ENCODE data around the gene PLXNB2.

The PLXNB2 gene

DNA sequence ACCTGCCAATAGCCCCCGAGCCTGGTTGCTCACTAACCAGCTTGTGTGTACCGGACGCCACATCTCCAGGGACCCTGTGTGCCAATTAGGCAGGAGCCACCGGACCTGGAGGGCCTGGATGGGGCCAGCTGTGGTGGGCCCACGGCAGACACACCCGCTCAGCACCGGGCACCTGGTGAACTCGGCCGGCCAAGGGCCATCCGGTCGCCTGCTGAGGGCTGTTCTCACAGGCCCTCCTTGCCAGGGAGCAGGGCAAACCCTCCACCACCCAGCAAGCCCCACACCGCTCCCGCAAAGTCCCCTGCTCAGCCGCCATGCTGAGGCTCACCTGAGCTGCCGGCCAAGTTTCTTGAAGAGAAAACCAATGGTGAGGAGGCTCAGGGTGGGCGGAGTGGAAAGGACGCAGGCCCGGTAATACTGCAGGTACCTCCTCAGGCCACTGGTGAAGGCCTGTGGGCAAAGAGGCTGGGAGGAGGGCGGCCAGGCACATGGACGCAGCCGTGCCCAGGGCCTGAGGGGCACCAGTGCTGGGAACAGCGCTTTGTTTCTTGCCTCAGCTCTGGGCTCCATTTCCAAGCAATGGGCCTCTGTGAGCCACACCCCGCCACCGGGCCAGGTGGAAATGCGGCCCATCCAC is 79.7 kb downstream of the PLXNB2 start:
- no peaks in the 10 kb centered on the region for H3K4me1 ChIP-seq (ENCODE audit: insufficient read depth, low read length)
- H3K27me3 ChIP-seq (ENCODE audit: insufficient read depth, low read length) = no peaks in the 10 kb centered on the region
- H2AFZ ChIP-seq (ENCODE audit: low read depth, low read length) = no peak overlapping the region
- no peak overlapping the region for H3K4me3 ChIP-seq (ENCODE audit: low read length)
- peaks cover 45% of the 10 kb centered on the region for H3K36me3 ChIP-seq (ENCODE audit: insufficient read depth, low read length)
- no peaks in the 10 kb centered on the region for H3K9me3 ChIP-seq (ENCODE audit: low read length)

- no peaks in the 10 kb centered on the region for H3K4me1 ChIP-seq (ENCODE audit: insufficient read depth, low read length)
- H3K36me3 ChIP-seq (ENCODE audit: insufficient read depth, low read length) = peaks cover 53% of the 10 kb centered on the region
- H3K27me3 ChIP-seq (ENCODE audit: insufficient read depth, low read length) = no peaks in the 10 kb centered on the region
- no peaks in the 10 kb centered on the region for H3K9me3 ChIP-seq (ENCODE audit: low read length)
- no peak overlapping the region for H2AFZ ChIP-seq (ENCODE audit: low read depth, low read length)
- no peak overlapping the region for H3K4me3 ChIP-seq (ENCODE audit: low read length)
Measured at GRCh38 chr22:50226875-50227165, 80.6 kb downstream of the PLXNB2 start.

GRCh38 chr22:50226063-50226874 is 81.2 kb downstream of the PLXNB2 start:
- no peak overlapping the region for H2AFZ ChIP-seq (ENCODE audit: low read depth, low read length)
- H3K27me3 ChIP-seq (ENCODE audit: insufficient read depth, low read length) = no peaks in the 10 kb centered on the region
- no peaks in the 10 kb centered on the region for H3K4me1 ChIP-seq (ENCODE audit: insufficient read depth, low read length)
- no peak overlapping the region for H3K4me3 ChIP-seq (ENCODE audit: low read length)
- no peaks in the 10 kb centered on the region for H3K9me3 ChIP-seq (ENCODE audit: low read length)
- H3K36me3 ChIP-seq (ENCODE audit: insufficient read depth, low read length) = peaks cover 59% of the 10 kb centered on the region

DNA sequence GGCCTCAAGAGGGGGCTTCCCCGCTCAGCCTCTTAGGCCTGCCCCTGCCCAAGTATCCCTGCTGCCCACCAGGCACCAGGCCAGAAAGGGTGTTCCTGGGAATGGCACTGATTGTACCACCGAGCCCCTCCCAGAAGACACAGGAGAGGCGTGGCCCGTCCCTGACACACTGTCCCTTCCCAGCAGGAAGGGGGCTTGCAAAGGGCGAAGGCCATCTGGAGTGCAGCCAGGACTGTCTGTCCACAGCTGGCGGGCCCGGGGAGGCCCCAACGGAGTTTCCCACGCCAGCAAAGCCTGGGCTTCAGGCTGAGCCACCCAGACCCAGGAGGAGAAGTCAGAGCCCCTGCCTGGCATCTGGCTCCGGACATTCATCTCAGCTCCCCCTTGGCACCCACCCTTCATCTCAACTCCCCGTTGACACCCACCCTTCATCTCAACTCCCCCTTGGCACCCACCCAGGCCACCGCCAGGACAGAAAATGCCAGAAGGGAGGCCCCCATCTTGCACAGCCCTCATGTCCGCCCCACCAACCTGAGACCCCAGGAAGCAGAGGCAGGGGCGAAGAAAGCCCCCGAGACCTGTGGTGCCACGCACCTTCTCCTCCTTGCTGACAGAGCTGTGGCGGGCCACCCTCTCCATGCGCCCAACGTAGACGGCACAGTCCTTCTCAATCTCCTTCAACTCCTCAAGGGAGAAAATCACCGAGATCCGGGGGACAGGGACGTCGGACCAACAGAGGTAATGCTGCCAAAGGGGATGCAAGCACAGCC is 82.1 kb downstream of the PLXNB2 start:
- Histone ChIP-seq H3K27me3 (ENCODE audit: insufficient read depth, low read length) (no peaks in the 10 kb centered on the region), H2AFZ (ENCODE audit: low read depth, low read length) (no peak overlapping the region), H3K9me3 (ENCODE audit: low read length) (no peaks in the 10 kb centered on the region), H3K36me3 (ENCODE audit: insufficient read depth, low read length) (peaks cover 67% of the 10 kb centered on the region), H3K4me1 (ENCODE audit: insufficient read depth, low read length) (no peaks in the 10 kb centered on the region), H3K4me3 (ENCODE audit: low read length) (no peak overlapping the region)
